ENCODE data around the gene ALX3. TPM values are rescaled to one million over a fixed set of nuclear protein-coding genes. Genes with fewer than 3 reads are reported as not detected.

Gene ALX3
- total RNA-seq, 2 experiments from 2014 or later: not detected

GRCh38 chr1:110061341-110061740 lies 9.1 kb downstream of the ALX3 start:
- ChIA-PET CTCF (interaction anchor here (0.8 to 12.7 kb wide), 9 partner anchors 16 to 399 kb away, joined by 3 to 186 read pairs (median 8); partner anchors contain the start of gene STRIP1), POLR2A (no interaction called here)
- Mint-ChIP-seq H3K4me1 (ENCODE audit: low read depth) (no peaks in the 10 kb centered on the region), H3K9me3 (no peaks in the 10 kb centered on the region), H3K27ac (no peak overlapping the region), H3K36me3 (peaks cover 19% of the 10 kb centered on the region), H3K27me3 (peaks cover 5% of the 10 kb centered on the region), H3K4me3 (no peak overlapping the region)
- no peak for DNase-seq
- intact Hi-C loops (cut with micrococcal nuclease): loop anchor here (2.0 kb wide), 1 partner anchor 27 kb away; the partner anchor contains the start of gene STRIP1

- H3K27ac Mint-ChIP-seq: no peak overlapping the region
- intact Hi-C loops (cut with micrococcal nuclease): loop anchor here (1.0 to 2.0 kb wide), 2 partner anchors 26 to 31 kb away; partner anchors contain the start of gene STRIP1
- POLR2A ChIA-PET: interaction anchor here (1.2 kb wide), 1 partner anchor 26 kb away, joined by 3 read pairs; the partner anchor contains the start of gene STRIP1
- CTCF ChIA-PET: interaction anchor here (0.6 to 12.7 kb wide), 23 partner anchors 8 to 435 kb away, joined by 3 to 186 read pairs (median 6); partner anchors contain the start of genes ALX3, STRIP1 and UBL4B
- peaks cover 22% of the 10 kb centered on the region for H3K36me3 Mint-ChIP-seq
- DNase-seq: no peak
- no peaks in the 10 kb centered on the region for H3K4me1 Mint-ChIP-seq (ENCODE audit: low read depth)
- no peak overlapping the region for H3K4me3 Mint-ChIP-seq
- H3K27me3 Mint-ChIP-seq: no peaks in the 10 kb centered on the region
- H3K9me3 Mint-ChIP-seq: no peaks in the 10 kb centered on the region
Observed at GRCh38 chr1:110060662-110061060, 9.8 kb downstream of the ALX3 start.

GRCh38 chr1:110060034-110060661 lies 10.3 kb downstream of the ALX3 start:
- peaks cover 25% of the 10 kb centered on the region for H3K36me3 Mint-ChIP-seq
- intact Hi-C loops (cut with micrococcal nuclease): loop anchor here (1.0 to 2.0 kb wide), 2 partner anchors 25 to 31 kb away; partner anchors contain the start of gene STRIP1
- H3K27ac Mint-ChIP-seq: no peak overlapping the region
- H3K27me3 Mint-ChIP-seq: no peaks in the 10 kb centered on the region
- ChIA-PET CTCF (interaction anchor here (0.6 to 12.7 kb wide), 26 partner anchors 8 to 436 kb away, joined by 3 to 186 read pairs (median 6); partner anchors contain the start of genes AHCYL1, ALX3, STRIP1 and UBL4B), POLR2A (interaction anchor here (1.2 kb wide), 1 partner anchor 26 kb away, joined by 3 read pairs; the partner anchor contains the start of gene STRIP1)
- H3K9me3 Mint-ChIP-seq: no peaks in the 10 kb centered on the region
- H3K4me1 Mint-ChIP-seq (ENCODE audit: low read depth): no peaks in the 10 kb centered on the region
- no peak overlapping the region for H3K4me3 Mint-ChIP-seq
- DNase-seq: peak; percentile 85

DNA sequence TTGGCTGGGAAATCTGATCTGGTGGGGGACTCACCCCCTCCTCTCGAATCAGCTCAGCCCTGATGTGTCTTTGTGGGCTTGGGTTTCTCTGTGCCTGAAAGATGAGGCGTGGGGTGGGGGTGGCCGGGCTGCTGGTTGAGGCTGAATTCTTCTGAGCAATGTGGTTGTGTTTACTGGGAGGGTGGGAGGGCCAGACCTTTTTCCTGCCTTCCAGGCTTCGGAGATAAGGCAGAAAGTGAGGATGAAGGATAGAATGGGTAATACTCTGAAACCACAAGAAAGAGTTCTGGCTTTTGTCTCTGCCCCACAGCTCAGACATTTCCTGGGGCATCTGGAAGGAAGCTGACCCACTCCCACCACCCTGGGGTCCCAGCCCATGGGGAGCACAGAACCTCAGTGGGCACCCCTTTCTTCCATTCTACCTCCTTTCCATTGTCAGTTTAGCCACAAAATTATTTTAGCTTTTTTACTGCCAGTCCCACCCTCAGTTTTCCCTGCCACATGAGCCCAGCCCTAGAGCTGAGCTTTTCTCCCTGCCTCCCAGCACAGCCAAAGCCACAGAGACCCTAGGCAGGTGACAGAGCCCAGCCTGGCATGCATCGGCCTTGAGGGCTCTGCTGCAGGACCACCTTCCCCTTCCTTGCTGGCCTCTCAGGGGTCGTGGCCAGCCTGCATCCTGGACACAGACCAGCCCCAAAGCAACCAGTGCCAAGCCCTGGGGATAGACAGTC lies 11.2 kb downstream of the ALX3 start:
- Mint-ChIP-seq H3K27ac (no peak overlapping the region), H3K36me3 (peaks cover 26% of the 10 kb centered on the region), H3K4me1 (ENCODE audit: low read depth) (no peaks in the 10 kb centered on the region), H3K27me3 (no peaks in the 10 kb centered on the region), H3K4me3 (no peak overlapping the region), H3K9me3 (no peaks in the 10 kb centered on the region)
- intact Hi-C loops (cut with micrococcal nuclease): no loop called here
- ChIA-PET CTCF (interaction anchor here (0.7 to 12.7 kb wide), 15 partner anchors 8 to 419 kb away, joined by 3 to 186 read pairs (median 12); partner anchors contain the start of genes AHCYL1, ALX3, STRIP1 and UBL4B), POLR2A (interaction anchor here (1.2 kb wide), 1 partner anchor 25 kb away, joined by 3 read pairs; the partner anchor contains the start of gene STRIP1)
- DNase-seq: no peak

- Mint-ChIP-seq H3K9me3 (no peaks in the 10 kb centered on the region), H3K4me1 (ENCODE audit: low read depth) (no peaks in the 10 kb centered on the region), H3K36me3 (peaks cover 33% of the 10 kb centered on the region), H3K4me3 (no peak overlapping the region), H3K27me3 (no peaks in the 10 kb centered on the region), H3K27ac (no peak overlapping the region)
- no peak for DNase-seq
- intact Hi-C loops (cut with micrococcal nuclease): no loop called here
- CTCF ChIA-PET: interaction anchor here (0.9 to 12.7 kb wide), 10 partner anchors 7 to 59 kb away, joined by 3 to 186 read pairs (median 22); partner anchors contain the start of genes ALX3, STRIP1 and UBL4B
- POLR2A ChIA-PET: no interaction called here
Observed at GRCh38 chr1:110058591-110058990, 11.9 kb downstream of the ALX3 start.

DNA sequence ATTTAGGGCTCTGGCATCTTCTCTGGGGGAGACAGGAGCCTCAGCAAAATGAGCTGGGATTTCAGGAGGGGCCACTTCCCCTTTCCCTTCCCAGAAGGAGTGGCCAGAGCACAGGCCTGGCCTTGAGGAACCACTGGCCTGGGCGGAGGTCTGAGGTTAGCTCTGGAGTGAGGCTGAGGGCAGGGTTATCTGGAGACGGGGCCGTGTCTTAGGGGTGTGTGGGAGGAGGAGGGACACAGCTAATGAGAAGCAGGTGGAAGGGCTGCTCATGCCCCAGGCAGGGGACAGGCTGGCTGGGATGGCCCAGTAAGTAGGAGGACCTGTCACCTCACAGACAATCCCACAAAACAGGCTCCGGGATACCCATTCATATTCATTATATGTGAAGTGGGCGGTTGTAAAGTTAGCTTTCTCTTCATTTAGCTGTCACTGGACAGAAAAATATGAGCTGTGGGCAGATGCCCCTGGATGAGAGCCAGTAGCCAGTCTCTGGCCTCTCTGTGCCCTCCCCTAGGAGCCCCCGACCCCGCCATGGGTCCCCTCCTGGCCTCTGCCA lies 12.4 kb downstream of the ALX3 start:
- ChIA-PET POLR2A (no interaction called here), CTCF (interaction anchor here (0.9 to 12.7 kb wide), 5 partner anchors 17 to 60 kb away, joined by 3 to 186 read pairs (median 11); partner anchors contain the start of gene STRIP1)
- DNase-seq: no peak
- Mint-ChIP-seq H3K36me3 (peaks cover 37% of the 10 kb centered on the region), H3K9me3 (no peaks in the 10 kb centered on the region), H3K4me3 (no peak overlapping the region), H3K27ac (no peak overlapping the region), H3K4me1 (ENCODE audit: low read depth) (no peaks in the 10 kb centered on the region), H3K27me3 (no peaks in the 10 kb centered on the region)
- intact Hi-C loops (cut with micrococcal nuclease): no loop called here

DNA sequence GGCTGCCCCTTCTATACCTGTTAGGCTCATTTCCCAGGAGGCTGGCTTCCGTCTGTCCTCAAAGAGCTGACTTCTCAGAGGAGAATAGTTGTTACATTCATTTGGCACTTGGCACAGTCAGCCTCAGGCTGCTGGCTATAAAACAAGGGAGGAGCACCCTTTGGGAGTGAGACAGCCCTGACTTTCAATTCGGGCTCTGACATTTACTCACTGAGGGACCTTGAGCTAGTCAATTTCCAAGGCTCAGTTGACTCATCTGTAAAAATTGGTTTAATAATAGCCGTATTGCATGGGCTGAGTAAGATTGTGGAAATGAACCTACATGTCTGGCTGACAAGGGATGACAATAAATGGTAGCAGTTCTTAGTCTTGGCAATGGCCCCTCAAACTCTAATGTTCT lies 13.7 kb downstream of the ALX3 start:
- Mint-ChIP-seq H3K36me3 (peaks cover 45% of the 10 kb centered on the region), H3K4me3 (no peak overlapping the region), H3K4me1 (ENCODE audit: low read depth) (no peaks in the 10 kb centered on the region), H3K9me3 (no peaks in the 10 kb centered on the region), H3K27ac (no peak overlapping the region), H3K27me3 (no peaks in the 10 kb centered on the region)
- intact Hi-C loops (cut with micrococcal nuclease): no loop called here
- ChIA-PET POLR2A (no interaction called here), CTCF (interaction anchor here (1.0 to 12.7 kb wide), 5 partner anchors 16 to 60 kb away, joined by 3 to 186 read pairs (median 10); partner anchors contain the start of gene STRIP1)
- no peak for DNase-seq

DNA sequence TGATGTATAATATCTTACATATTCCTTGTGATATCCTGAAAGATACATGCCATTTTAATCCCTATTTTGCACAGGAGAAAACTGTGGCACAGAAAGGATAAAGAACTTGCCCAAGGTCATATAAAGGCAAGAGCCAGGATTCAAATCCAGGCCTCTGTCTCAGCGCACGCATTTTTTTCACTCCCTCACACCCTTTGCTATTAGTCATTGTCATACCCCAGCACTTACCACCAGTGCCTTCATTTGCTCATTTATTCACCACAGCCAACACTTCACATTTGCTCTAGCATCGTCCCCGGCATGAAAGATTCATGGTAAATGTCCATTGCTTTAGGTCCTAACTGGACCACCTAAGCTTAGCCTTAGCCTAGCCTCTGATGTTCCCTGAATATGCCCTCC lies 14.2 kb downstream of the ALX3 start:
- no peak overlapping the region for H3K27ac Mint-ChIP-seq
- H3K9me3 Mint-ChIP-seq: no peaks in the 10 kb centered on the region

DNA sequence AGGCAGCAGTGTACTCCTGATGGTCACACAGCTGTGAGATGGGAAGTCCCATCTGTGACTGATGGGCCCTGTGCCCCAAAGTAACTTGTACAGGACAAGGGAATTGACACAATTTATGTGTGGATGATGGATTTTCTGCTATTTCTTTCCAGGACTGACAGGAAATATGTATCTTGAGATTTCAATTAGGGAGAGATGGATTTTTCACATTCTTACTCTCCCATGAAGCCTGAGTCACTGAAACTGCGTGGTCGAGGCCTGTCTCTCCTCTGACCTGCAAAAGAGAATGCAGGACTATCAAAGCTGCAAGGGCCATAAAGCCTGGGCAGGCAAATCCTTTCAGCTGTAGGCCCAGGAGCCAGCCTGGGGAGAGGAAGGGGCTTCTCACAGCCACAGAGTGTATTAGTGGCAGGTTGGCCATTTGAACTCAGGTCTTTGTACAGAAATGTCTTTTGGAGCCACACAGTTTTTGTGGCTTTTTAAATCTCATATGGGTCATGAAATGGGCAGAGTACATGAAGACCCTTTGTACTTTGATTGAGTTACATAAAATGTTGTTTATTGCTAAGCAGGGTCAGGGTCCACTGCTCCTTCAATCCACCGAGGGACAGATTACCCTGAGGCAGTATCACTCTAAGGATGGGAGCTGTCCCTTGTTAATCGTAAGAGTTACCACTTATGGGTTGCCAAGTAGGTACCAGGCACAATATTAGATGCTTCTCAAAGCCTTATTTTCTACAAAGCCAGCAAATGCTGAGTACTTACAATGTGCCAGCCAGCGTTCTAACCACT lies 14.8 kb downstream of the ALX3 start:
- H3K4me1 Mint-ChIP-seq (ENCODE audit: low read depth): no peaks in the 10 kb centered on the region
- H3K36me3 Mint-ChIP-seq: peaks cover 47% of the 10 kb centered on the region
- no peaks in the 10 kb centered on the region for H3K9me3 Mint-ChIP-seq
- CTCF ChIA-PET: interaction anchor here (0.6 to 12.7 kb wide), 7 partner anchors 15 to 404 kb away, joined by 3 to 186 read pairs (median 11); partner anchors contain the start of gene STRIP1
- no peak overlapping the region for H3K4me3 Mint-ChIP-seq
- POLR2A ChIA-PET: no interaction called here
- no peak overlapping the region for H3K27ac Mint-ChIP-seq
- H3K27me3 Mint-ChIP-seq: no peaks in the 10 kb centered on the region
- intact Hi-C loops (cut with micrococcal nuclease): no loop called here
- DNase-seq: no peak

More for the DNA sequence above, 14.2 kb downstream of the ALX3 start:
- DNase-seq: no peak
- intact Hi-C loops (cut with micrococcal nuclease): no loop called here
- ChIA-PET POLR2A (no interaction called here), CTCF (interaction anchor here (0.6 to 12.7 kb wide), 6 partner anchors 15 to 140 kb away, joined by 3 to 186 read pairs (median 6); partner anchors contain the start of gene STRIP1)
- Mint-ChIP-seq H3K27me3 (no peaks in the 10 kb centered on the region), H3K4me1 (ENCODE audit: low read depth) (no peaks in the 10 kb centered on the region), H3K4me3 (no peak overlapping the region), H3K36me3 (peaks cover 48% of the 10 kb centered on the region)

DNA sequence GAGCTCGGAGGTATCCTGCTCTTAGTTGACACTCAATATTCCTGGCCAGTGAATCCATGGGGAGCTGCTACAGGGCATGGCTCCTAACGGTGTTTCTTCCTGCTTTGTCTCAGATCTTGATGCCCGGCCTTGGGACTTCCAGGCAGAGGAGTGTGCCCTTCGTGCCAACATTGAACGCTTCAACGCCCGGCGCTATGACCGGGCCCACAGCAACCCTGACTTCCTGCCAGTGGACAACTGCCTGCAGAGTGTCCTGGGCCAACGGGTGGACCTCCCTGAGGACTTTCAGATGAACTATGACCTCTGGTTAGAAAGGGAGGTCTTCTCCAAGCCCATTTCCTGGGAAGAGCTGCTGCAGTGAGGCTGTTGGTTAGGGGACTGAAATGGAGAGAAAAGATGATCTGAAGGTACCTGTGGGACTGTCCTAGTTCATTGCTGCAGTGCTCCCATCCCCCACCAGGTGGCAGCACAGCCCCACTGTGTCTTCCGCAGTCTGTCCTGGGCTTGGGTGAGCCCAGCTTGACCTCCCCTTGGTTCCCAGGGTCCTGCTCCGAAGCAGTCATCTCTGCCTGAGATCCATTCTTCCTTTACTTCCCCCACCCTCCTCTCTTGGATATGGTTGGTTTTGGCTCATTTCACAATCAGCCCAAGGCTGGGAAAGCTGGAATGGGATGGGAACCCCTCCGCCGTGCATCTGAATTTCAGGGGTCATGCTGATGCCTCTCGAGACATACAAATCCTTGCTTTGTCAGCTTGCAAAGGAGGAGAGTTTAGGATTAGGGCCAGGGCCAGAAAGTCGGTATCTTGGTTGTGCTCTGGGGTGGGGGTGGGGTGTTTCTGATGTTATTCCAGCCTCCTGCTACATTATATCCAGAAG lies 16.7 kb downstream of the ALX3 start:
- ChIA-PET CTCF (interaction anchor here (0.6 to 12.7 kb wide), 25 partner anchors 9 to 818 kb away, joined by 3 to 186 read pairs (median 4); partner anchors contain the start of genes AHCYL1 and STRIP1), POLR2A (no interaction called here)
- Mint-ChIP-seq H3K27ac (no peak overlapping the region), H3K4me1 (ENCODE audit: low read depth) (no peaks in the 10 kb centered on the region), H3K36me3 (peaks cover 46% of the 10 kb centered on the region), H3K4me3 (no peak overlapping the region), H3K27me3 (no peaks in the 10 kb centered on the region), H3K9me3 (no peaks in the 10 kb centered on the region)
- DNase-seq: peak; percentile 79
- intact Hi-C loops (cut with micrococcal nuclease): loop anchor here (5.0 kb wide), 1 partner anchor 54 kb away; no protein-coding TSS in a partner anchor

All from activated CD4-positive, alpha-beta memory T cell treated with anti-CD3 and anti-CD28 coated beads for 36 hours (primary cell).